HuH-7.5 (cell line): Measurements from ENCODE around the gene PNPLA2.

ENCODE experiments used
- DNase-seq: peaks from one replicate; pipeline ENCODE4 v3.0.0; 2011; ENCODE audit warnings: low spot score

The PNPLA2 gene

DNA sequence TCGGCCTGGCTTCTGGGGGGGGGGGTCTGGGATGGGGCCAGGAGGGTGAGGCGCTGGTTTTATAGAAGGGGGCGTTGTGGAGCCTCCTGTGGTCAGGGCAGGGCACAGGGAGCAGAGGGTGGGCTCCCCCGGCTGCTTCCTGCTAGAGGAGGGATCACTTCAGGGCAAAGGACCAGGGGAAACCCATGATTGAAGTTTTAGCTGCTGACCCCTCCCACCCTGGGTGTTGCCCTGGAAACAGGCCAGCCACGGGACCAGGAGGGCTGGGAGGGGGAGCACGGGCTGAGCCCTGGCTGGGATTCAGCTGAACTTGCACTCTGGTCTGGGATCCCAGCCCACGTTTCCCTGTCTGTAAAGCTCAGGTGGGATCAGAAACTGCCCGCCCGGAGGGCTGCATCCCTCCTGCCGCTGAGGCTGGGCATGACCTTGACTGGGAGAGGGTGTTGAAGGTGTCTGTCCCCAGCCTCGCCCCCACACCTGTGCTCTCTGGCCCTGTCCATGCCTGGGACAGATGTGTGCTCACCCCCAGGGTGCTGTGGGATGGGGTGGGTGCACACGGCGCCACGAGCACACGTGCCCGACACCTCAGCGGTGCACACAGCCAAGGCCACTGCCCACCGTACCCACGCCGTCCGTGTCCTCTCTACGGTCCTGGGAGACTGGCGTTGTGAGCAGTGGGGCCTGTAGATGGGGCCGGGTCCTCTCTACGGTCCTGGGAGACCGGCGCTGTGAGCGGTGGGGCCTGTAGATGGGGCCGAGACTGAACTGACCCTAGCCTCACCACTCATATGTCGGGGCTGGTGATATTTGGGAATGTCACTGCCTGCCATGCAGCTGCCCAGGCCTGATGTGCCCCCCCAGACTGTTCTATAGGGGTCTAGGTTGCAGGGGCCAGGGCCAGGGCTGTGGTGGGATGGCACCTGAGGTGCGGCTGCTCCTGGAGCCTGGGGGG, 26.3 kb downstream of the PNPLA2 start:
- DNase-seq, result peak; percentile 86

DNA sequence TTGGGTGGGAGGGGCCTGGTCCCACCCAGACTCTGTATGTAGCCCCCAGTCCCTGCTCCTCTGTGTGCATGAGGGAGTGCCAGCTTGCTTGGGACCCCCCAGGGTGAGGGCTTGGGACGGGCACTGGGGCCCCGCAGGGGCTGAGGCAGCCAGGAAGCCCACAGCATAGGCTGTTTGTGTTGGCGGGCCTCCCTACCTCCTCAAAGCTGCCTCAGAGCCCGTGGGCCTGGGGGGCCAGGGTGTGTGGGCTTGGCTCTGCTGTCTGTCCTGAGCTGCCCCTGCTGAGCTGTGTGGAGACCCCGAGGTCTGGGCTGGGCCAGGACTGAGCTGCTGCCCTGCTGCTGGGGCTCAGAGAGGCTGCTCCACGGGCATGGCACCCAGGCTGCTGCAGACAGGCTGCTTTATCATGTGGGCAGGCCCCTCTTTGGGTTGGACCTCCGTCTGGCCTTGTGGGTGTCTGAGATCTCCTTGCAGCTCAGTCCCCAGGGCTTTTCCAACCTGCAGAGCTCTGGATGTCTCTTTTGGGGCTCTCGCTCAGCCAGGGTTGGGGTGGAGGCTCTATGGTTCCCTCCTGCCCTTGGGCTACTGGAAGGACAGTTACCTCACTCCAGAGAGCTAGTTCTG, 27.3 kb downstream of the PNPLA2 start:
- DNase-seq, result no peak

DNA sequence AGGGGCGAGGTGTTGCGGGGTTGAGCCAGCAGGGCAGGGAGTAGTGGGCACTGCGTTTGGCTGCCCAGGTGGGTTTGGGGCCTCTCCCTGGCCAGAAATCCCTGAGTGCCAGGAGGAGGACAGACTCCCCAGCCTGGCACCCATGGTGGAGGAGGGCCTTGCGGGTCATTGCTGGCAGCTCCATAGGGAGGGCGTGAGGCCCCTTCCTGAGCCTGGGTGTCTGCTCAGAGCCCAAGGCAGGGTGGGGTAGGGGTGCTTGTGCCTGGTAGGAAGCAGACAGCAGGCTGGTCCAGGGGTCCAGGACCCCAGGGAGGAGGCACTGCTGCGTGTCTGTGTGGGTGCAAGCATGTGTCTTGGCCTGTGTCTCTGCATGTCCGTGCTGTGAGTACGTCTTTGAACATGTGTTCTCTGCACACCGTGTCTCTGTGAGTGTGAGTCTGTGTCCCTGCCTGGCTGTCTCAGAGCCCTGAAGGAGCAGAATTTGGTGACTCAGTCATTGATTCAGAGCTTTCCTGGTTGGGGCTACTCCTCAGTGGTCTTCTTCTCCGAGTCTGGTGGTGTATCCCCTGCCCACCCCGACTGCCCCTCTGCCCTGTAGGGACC, 27.9 kb downstream of the PNPLA2 start:
- DNase-seq, result no peak

DNA sequence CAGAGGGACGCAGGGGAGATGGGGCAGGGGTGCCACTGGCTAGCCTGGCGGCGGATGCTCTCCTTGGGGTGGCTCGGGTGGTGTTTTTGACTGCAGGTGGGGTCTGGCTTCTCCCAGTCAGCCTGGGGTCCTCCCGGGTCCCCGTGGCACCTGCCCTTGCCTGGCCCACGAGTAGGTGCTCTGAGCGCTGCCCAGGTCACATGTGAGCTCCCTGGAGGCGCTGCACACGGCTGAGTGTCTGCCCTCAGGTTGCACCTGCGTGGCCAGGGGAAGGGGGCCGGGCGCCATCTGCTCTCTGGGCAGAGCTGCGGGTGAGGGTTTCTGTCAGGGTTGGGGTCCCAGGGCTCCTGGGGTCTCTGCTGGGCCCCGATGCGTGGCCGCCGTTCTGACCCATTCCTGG, 29.2 kb downstream of the PNPLA2 start:
- no peak for DNase-seq

DNA sequence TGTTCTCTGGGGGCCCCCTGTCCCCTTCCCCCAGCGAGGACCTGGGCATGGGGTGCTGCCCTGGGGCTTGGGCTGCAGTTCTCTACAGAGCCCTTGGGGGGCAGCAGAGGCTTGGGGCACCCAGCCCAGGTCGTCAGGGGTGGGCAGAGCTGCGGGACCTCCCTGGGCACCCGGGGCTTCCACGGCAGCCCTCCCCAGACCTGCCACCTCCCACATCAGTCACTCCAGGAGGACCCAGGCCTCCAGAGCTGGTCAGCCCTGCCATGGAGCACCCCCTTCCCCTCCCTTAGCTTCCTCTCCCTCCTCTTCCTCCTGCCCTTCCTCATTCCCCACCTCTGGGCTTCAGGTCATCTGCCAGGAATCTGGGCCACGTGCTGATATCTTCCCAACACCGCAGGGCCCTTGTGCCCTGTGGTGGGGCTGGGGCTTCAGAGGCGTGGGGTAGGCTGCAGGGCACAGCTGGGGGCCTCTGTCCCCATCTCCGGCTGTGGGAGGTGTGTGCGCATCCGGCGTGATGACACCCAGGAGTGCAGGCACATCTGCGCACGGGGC, 29.7 kb downstream of the PNPLA2 start:
- peak; percentile 94 for DNase-seq

DNA sequence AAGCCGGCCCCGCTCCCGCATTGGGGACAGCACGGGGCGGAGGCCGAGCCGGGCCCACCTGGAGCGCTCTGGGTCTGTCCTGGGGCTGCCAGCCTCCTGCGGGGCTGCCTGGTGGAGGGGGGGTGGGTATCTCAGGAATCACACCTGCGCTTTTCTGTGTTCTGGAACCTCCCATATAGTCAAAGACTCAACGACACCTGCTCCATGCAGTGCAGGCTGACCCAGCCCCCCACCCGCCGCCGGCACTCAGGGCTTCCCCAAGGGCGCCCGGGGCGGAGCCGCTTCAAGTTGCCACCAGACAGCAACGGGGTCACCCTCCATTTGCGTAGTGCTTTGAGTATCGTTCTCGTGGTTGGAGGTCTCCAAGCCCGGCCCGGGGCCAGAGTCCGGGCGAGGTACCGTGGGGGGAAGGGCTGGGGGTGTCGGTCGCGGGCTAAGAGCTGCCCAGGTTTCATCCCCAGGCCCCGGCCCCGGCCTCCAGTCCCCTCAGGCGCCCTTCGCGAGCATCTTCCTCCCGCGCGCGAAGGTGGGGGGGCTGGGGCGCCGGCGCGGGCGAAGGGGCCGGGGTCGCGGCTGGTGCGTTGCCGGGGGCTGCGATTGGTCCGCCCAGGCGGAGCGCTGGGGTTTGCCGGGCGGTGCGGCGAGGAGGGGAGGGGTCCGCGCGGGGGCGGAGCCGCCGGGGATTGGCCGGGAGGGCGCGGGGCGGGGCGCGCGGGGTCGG, 30.6 kb downstream of the PNPLA2 start:
- DNase-seq, result no peak

DNA sequence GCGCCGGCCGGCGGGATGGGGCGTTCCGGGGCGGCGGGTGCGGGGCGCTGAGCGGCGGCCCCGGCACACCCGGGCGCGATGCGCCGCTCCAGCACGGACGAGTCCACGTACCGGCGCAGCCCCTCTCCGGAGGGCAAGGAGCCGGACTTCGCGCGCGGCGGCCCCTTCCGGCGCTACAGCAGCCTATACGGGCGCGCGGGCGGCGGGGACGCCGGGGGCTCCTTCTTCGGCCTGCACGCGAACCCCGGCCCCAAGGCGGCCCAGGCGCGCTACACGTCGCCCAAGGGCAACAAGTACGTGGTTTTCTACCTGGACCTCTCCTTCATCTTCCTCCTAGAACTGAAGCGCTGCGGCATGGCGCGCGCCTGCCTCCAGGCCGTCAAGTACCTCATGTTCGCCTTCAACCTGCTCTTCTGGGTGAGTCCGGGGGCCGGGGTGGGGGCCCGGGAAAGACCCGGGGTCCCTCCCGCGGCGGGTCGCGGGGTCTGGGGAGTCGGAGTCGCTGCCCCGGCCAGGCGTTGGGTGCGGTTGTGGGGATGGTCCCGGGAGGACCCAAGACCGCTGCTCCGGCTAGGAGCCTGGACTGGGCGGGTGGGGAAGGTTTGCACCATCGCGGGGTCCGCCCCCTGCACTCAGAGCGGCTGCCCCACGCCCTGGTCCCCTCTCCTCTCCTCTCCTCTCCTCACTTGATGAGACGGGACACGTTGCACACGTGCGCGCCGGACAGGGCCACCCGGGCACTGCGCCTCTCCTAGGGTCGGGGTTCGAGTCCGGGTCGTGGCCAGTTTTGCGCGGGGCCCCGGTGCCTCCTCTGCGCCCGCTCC, 31.4 kb downstream of the PNPLA2 start:
- DNase-seq, result no peak

DNA sequence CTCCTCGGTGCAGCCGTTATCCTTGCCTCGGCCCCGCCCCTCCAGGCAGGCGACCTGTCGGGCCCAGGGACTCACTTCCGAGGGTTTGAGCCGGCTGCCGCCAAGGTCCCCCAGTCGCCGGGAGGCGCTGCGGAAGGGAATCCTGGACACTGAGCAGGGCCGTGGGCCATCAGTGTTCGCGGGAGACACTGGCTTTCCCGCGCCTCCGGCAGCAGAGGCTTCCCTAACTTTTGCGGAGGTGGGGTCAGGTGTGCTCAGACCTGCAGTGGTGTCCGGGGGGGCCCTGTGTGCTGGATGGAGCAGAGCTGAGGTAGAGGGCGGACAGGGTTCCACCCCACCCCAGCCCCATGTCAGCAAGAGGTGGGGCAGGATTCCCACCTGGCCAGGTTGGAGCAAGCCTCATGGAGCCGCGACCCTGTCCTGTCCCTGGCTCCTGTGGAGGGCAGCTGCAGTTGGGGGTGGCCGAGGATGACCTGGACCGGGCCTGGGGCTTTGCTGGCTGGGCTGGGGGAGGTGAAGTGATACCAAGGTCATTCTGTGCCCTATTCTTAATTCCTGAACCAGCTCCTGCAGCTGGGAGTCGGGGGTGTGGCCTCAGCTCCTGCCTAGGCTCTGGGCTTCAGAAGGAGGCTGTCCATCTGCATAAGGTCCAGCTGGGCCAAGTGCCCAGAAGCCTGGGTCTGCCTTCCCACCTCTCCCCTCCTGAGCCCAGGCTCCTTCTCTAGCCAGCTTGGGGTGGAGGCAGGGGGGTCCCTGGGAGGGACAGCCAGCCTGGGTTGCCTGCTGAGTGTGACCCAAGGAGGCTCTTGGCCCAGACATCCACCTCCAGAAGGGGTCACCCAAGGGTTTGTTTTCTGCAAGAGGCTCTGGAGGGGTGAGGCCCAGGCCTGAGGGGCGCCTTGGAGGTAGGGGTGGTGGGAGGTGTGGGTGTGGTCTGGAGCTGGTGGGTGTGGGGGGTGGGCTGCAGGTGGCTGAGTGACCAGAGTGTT, 32.4 kb downstream of the PNPLA2 start:
- DNase-seq, result no peak

DNA sequence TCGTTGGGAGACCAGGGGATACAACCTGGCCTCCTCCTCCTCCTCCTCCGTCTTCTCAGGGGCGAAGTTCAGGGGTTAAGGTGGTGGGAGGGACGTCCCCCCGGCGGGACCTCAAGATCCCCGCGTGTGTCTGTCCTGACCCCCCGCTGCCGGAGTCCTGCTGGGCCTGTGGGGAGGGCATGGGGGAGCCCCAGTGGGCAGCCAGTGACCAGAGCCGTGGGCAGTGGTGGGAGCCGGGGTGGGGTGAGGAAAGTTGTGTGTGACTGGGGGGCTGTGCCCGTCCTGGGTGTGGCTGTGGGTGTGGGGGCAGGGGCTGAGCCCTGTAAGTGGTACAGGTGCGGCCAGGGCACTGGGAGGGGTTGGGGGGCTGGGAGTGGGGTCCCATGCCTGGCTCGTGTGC, 34.0 kb downstream of the PNPLA2 start:
- no peak for DNase-seq

DNA sequence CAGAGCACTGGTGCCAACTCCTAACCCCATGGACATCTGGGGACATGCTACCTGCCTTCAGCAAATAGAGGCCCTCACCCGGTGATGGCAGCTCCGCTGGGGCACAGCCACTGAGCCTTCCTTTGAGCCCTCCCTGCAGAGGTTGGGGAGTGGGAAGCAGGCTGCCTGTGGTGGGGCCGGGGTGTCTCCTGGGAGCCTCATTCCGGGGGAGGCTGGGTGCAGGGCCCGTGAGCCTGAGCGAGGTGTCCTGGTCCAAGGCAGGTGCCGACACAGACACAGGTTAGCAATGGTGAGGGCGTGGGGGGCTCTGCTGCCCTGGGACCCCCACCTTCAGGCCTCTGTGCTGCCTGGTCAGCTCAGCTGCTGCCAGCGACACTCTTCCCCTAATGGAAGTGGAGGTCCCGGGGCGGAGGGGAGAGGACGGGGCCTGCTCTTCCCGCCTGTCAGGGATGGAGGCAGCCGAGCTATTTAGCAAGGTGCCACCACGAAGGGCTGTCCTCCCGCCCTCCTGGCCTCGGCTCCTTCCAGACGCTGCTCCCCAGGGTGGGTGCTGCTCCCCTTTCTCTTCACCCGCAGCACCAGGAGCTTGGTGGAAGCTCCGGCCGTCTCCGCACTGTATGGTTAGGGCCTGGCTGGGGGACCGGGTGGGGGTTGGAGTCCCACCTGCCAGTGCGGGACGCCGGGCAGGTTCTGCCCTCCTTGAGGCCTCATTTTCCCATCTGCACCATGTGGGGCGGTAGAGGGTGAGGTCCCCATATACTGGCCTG, 35.2 kb downstream of the PNPLA2 start:
- DNase-seq, result no peak

DNA sequence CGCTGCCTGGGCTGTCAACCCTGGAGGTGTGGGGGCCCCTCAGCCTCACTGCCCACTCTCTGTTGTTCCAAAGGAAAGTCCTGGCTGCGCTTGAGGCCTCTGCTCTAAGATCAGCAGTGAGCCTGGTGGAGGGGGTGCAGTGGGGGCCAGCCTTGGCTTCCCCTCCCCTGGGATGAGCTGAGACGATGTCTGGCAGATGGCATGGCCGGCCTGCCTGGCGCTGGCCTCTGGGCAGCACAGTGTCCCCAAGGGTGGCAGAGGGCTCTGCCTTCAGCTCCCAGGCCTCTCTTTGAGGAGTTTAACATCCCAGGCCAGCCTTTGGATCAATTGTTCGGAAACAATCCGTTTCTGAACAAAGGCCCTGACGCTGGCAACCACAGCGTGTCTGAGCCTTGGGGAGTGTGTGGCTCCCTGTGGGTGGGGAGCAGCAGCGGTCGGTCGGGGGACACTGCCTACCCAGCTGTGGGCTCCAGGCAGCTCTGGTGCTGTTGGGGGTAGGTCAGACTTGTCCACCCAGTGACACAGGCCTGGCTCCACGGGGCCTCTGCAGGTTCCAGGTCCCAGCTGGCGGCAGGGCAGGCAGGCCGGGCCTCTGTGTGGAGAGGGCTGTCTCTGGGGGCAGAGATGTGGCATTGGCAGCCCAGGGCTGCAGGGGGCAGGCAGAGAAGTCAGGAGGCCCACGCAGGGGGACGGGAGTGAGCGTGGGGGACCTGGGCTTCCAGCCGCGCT, 36.1 kb downstream of the PNPLA2 start:
- no peak for DNase-seq

DNA sequence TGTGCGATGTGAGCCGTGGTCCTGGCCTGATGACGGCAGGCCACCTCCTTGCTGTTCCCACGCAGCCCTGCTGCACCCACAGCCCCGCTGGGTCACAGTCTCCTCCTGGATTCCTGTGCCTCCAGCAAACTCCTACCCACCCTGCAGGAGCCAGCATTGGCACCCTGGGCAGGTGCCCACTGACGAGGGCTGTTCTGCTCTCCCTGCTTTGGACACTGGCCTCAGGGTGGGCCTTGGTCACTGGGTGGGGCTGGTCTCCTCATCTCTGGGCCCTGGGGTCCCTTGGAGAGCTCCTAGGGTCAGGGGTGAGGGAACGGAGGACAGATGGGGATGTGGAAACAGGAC, 36.6 kb downstream of the PNPLA2 start:
- DNase-seq, result no peak

DNA sequence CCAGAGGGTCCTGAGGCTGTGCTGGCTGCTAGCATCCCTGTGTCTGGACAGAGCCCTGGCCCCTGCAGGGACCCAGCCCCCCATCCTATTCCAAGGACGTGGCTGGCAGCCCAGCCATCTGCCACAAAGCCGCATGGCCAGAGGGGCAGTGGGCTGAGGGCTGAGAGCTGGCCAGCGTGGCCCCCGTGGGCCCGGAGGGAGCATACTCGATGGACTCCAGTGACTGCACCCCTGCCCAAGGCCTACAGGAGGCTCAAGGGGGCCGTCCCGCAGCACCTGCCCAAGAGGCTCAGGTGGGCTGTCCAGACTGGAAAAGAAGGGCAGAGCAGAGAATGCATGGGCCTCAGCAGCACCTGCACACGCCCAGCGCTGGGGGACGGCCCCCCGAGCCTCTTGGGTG, 37.1 kb downstream of the PNPLA2 start:
- no peak for DNase-seq

DNA sequence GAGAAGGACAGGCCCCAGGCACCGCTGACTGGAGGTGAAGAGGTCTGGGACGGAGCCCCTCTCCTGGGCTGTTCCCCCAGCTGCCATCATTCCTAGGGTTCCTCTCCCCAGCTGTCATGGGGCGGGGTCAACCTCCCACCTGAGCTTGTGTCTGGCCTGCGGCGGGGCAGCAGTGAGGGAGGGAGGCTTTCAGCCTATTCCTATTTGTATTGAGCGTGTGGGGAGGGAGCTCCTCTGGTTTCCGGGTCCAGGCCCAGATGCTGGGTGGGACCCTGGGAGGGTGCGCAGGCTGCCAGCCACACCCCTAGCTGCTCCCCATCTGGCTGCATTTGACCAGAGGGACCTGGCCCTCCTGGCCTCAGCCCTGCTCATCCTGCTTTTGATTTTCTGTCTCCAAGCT, 37.7 kb downstream of the PNPLA2 start:
- no peak for DNase-seq

DNA sequence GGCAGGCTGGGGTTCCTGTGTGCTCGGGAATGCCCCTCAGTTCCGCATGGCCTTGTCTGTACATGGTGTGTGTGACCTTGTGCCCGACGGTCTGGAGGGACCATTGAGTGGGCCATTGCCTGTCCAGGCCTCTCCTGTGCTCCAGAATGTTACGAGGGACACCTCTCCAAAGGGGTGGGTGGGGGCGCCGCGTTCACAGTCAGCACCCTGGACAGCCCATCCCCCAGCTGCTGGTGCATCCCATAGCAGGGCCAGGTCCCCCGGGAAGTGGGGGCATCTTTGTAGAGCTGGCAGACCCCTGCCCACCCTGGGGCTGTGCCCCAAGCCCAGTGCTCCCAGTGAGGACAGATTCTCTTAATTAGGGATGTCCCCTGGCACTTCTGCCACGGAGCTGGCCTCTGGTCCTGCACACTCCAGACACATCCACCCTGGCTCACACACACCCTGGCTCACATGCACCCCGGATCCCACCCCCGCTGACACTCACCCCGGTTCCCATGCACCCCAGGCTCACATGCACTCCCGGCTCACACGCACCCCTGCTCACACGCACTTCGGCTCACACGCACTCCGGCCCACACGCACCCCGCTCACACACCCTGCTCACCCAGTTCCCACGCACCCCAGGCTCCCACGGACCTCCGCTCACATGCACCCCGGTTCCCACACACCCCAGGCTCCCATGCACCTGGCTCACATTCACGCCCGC, 39.5 kb downstream of the PNPLA2 start:
- DNase-seq, result no peak

DNA sequence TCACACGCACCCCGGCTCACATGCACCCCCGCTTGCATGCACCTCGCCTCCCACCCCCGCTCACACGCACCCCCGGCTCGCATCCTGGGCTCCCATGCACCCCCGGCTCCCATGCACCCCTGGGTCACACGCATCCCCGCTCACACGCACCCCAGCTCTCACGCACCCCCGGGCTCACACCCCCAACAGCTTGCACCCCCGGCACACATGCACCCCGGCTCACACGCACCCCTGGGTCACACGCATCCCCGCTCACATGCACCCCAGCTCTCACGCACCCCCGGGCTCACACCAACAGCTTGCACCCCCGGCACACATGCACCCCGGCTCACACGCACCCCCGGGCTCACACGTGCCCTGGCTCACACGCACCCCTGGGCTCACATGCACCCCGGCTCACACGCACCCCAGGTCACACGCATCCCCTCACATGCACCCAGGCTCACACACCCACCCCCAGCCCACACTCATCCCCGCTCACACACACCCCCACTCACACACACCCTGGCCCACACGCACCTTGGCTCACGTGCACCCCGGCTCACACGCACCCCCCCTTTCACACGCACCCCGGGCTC, 40.1 kb downstream of the PNPLA2 start:
- DNase-seq, result no peak

DNA sequence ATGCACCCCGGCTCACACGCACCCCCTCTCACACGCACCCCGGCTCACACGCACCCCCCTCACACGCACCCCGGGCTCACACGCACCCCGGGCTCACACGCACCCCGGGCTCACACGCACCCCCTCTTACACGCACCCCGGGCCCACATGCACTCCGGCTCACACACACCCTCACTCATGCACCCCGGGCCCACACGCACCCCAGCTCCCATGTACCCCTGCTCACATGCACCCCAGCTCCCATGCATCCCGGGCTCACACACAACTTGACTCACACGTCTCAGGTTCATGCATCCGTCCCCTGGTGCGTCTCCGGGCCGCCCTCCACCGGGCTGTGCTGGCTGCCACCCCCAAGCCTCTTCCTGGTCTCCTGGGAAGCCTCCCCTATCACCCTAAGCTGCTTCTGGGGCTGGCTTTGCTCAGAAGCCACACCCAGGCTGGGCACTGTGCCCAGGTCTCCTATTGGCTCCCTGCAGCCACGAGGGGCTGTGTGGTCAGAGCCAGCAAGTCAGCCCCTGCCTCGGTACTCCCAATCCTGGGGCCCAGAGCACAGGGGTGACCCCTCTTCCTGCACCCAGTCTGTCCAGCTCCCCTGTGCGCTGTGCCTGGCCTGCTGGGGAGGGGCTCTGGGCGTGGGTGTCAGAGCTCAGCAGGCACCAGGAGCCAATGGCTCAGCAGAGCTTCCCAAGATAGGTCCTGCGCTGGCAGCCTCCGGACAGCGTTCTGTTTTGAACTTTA, 40.8 kb downstream of the PNPLA2 start:
- DNase-seq, result no peak
